Measurements from ENCODE around the gene ITPR2. TPM values are rescaled to one million over a fixed set of nuclear protein-coding genes. Genes with fewer than 3 reads are reported as not detected.
A peak's percentile ranks its signal among the peaks of the same experiment; 100 is the strongest.

ITPR2 gene
- total RNA-seq, 1 donor = 19.2 TPM

DNA sequence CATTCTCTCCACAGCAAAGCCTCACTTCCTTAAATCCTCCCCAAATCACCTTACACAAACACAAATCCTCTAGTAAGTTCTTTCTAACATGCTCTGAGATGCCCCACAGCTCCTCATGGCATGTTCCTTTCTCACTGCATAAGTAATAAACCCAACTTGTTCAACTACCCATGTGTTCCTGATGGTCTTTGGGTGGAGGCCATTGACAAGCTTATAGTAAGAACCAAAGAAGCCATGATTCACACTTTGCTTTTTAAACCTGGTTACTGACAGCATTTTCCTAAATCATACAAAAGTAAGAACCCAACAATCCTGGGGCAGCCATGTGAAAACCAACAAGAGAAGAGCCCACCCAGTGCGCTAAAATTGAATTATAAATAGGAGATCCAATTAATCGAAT, 138.6 kb downstream of the ITPR2 start:
- TF ChIP-seq, protein P1, sequence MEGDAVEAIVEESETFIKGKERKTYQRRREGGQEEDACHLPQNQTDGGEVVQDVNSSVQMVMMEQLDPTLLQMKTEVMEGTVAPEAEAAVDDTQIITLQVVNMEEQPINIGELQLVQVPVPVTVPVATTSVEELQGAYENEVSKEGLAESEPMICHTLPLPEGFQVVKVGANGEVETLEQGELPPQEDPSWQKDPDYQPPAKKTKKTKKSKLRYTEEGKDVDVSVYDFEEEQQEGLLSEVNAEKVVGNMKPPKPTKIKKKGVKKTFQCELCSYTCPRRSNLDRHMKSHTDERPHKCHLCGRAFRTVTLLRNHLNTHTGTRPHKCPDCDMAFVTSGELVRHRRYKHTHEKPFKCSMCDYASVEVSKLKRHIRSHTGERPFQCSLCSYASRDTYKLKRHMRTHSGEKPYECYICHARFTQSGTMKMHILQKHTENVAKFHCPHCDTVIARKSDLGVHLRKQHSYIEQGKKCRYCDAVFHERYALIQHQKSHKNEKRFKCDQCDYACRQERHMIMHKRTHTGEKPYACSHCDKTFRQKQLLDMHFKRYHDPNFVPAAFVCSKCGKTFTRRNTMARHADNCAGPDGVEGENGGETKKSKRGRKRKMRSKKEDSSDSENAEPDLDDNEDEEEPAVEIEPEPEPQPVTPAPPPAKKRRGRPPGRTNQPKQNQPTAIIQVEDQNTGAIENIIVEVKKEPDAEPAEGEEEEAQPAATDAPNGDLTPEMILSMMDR (IDR thresholded peaks at IDR 0.05; ENCODE audit: extremely low read depth, low read depth, low read length) = no peak
- no peaks in the 10 kb centered on the region for H3K27me3 ChIP-seq (ENCODE audit: insufficient read depth, low read length)
- no peaks in the 10 kb centered on the region for H4K20me1 ChIP-seq (ENCODE audit: insufficient read depth, low read length)
- no peaks in the 10 kb centered on the region for H3K36me3 ChIP-seq (ENCODE audit: insufficient read depth, low read length)
- H3K4me3 ChIP-seq (ENCODE audit: insufficient read depth, low read length) = no peak overlapping the region
- no peaks in the 10 kb centered on the region for H3K79me2 ChIP-seq (ENCODE audit: insufficient read depth, low read length)
- no peaks in the 10 kb centered on the region for H3K9me3 ChIP-seq (ENCODE audit: low read depth, low read length)
- H3K27ac ChIP-seq (ENCODE audit: low read depth, low read length) = no peak overlapping the region
- DNase-seq (ENCODE audit: insufficient read length, low spot score, missing footprints) = no peak
- no peak overlapping the region for H3K4me2 ChIP-seq (ENCODE audit: insufficient read depth, low read length)
- peaks cover 18% of the 10 kb centered on the region for H3K4me1 ChIP-seq (ENCODE audit: insufficient read depth, low read length)
- no peak overlapping the region for H2AFZ ChIP-seq (ENCODE audit: low read length)

DNA sequence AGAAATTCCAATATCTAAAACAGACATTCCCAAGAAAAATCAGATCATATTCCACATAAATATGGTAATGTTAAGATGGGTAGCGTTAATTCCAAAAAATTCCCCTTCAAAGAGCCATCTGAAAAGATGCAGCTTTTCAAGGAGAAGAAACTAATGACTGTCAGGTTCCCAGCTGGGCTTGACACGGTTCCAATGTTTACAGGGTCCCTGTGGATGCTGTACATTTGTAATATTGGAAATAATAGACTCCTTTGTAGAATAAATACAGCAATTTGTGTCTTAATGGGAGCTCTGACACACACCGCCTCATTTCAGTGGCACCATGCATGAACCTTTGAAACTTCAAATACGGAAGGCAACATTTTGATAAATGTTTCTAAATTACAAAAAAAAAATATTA, 140.6 kb downstream of the ITPR2 start:
- Histone ChIP-seq H4K20me1 (ENCODE audit: insufficient read depth, low read length) (no peaks in the 10 kb centered on the region), H3K36me3 (ENCODE audit: insufficient read depth, low read length) (no peaks in the 10 kb centered on the region), H3K79me2 (ENCODE audit: insufficient read depth, low read length) (no peaks in the 10 kb centered on the region), H3K4me1 (ENCODE audit: insufficient read depth, low read length) (peaks cover 13% of the 10 kb centered on the region), H3K4me2 (ENCODE audit: insufficient read depth, low read length) (no peak overlapping the region), H3K27ac (ENCODE audit: low read depth, low read length) (no peak overlapping the region), H2AFZ (ENCODE audit: low read length) (no peak overlapping the region), H3K27me3 (ENCODE audit: insufficient read depth, low read length) (no peaks in the 10 kb centered on the region), H3K9me3 (ENCODE audit: low read depth, low read length) (no peaks in the 10 kb centered on the region), H3K4me3 (ENCODE audit: insufficient read depth, low read length) (no peak overlapping the region)
- TF ChIP-seq, protein P1 (IDR thresholded peaks at IDR 0.05; ENCODE audit: extremely low read depth, low read depth, low read length) = no peak
- DNase-seq (ENCODE audit: insufficient read length, low spot score, missing footprints) = no peak

DNA sequence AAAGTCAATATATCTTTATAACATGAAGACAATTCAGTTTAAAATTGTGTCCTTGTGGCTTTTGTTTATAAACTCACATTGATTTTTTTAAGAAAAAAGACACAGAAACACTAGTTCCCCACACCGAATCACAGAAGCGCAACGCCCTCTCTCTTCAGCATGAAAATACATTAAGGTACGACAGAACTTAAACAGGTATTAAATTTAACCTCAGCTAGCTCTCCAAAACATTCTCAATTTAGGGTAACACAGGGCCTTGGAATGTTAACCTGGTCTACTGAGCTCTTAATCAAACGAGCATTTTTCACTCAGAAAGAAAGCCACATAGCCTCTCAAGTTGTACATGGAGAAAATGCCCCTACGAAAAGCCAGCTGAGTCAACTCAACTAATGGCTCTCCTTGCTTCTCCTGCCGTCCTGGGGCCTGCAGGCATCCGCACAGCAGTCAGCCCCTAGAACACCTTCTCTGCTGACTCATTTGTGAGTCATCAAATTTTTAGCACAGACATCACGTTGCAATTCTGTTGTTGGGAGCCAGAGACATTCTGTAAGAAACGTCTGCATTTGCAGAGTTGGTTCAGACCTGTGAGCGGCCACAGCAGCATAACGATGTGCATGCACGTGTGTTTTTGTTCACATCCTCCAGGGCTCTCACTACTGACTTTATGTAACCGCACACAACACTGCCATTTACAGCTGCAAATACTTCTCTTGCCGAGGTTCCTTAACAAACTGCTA, 141.6 kb downstream of the ITPR2 start:
- Histone ChIP-seq H3K4me3 (ENCODE audit: insufficient read depth, low read length) (no peak overlapping the region), H3K27ac (ENCODE audit: low read depth, low read length) (peak overlapping the region; percentile 8), H3K4me1 (ENCODE audit: insufficient read depth, low read length) (peaks cover 13% of the 10 kb centered on the region), H3K27me3 (ENCODE audit: insufficient read depth, low read length) (no peaks in the 10 kb centered on the region), H3K79me2 (ENCODE audit: insufficient read depth, low read length) (no peaks in the 10 kb centered on the region), H3K4me2 (ENCODE audit: insufficient read depth, low read length) (peak overlapping the region; percentile 44), H2AFZ (ENCODE audit: low read length) (no peak overlapping the region), H3K36me3 (ENCODE audit: insufficient read depth, low read length) (no peaks in the 10 kb centered on the region), H3K9me3 (ENCODE audit: low read depth, low read length) (no peaks in the 10 kb centered on the region), H4K20me1 (ENCODE audit: insufficient read depth, low read length) (no peaks in the 10 kb centered on the region)
- peak; percentile 72 for DNase-seq (ENCODE audit: insufficient read length, low spot score, missing footprints)
- TF ChIP-seq, protein P1 (IDR thresholded peaks at IDR 0.05; ENCODE audit: extremely low read depth, low read depth, low read length) = no peak

DNA sequence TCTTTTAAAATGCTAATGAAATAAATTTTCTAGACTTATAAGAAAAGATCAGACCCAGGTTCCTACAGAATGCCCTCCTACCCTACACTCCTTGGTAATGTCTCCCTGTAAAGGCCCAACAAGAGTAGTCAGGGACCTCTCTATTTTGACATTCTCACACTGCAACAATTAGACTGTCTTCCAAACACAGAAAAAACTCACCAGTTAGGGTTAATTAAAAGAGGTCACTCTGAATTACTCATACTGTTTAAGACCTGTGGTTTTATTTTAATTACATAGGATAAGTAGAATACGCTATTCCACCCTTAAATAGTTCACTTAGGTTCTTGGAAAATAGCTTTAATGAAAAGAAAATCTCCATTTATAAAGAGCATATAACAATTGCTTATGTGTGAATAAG, 142.4 kb downstream of the ITPR2 start:
- TF ChIP-seq, protein P1 (IDR thresholded peaks at IDR 0.05; ENCODE audit: extremely low read depth, low read depth, low read length) = no peak
- H2AFZ ChIP-seq (ENCODE audit: low read length) = no peak overlapping the region
- H3K4me3 ChIP-seq (ENCODE audit: insufficient read depth, low read length) = no peak overlapping the region
- H3K36me3 ChIP-seq (ENCODE audit: insufficient read depth, low read length) = no peaks in the 10 kb centered on the region
- peaks cover 13% of the 10 kb centered on the region for H3K4me1 ChIP-seq (ENCODE audit: insufficient read depth, low read length)
- H4K20me1 ChIP-seq (ENCODE audit: insufficient read depth, low read length) = no peaks in the 10 kb centered on the region
- H3K27ac ChIP-seq (ENCODE audit: low read depth, low read length) = no peak overlapping the region
- H3K79me2 ChIP-seq (ENCODE audit: insufficient read depth, low read length) = no peaks in the 10 kb centered on the region
- no peak overlapping the region for H3K4me2 ChIP-seq (ENCODE audit: insufficient read depth, low read length)
- H3K27me3 ChIP-seq (ENCODE audit: insufficient read depth, low read length) = no peaks in the 10 kb centered on the region
- DNase-seq (ENCODE audit: insufficient read length, low spot score, missing footprints) = no peak
- no peaks in the 10 kb centered on the region for H3K9me3 ChIP-seq (ENCODE audit: low read depth, low read length)
